ENCODE results near the gene USB1. TPM values are rescaled to one million over a fixed set of nuclear protein-coding genes. Genes with fewer than 3 reads are reported as not detected.

USB1 gene
- total and polyA plus RNA-seq, 4 donors = 14.7 to 72.7 (median 38.7) TPM

DNA sequence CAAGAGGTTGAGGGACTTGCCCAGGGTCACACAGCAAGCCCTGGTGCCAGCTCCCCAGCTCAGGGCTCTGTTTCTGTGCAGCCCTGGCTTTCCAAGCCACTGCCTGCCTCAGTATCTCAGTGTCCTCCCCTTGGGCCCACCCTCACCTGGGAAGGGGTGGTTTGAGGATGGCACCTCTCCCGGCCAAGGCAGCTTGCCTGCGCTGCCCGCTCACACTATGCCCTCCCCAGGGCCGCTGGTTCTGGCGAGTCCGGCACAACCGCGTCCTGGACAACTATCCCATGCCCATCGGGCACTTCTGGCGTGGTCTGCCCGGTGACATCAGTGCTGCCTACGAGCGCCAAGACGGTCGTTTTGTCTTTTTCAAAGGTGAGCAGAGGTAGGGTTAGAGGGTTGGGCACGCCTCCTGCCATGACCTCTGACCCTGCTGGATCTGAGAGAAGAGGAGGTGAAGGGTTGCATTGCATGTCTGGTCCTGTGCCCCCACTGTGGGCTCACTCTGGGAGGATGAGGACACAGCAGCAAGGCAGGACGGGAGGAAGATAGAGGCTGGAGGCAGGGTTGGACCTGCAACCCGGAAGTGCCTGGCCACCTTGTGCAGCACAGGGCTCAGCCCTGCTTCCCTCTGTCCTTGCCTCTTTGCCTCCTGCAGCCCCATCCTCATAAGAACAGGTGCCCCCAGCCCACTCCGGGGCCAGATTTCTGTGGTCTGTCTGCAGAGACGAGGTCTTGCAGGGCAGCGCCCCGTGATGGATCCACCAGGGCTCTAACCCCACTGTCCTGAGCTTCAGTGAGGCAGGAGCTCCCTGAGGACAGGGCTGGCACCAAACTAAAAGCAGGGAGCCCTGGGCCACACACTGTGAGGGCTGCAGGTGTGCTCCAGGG, 41.0 kb downstream of the USB1 start:
- no peak overlapping the region for H3K4me3 ChIP-seq
- peaks cover 0 to 42% (median 3%) of the 10 kb centered on the region in 4 donors for H3K36me3 ChIP-seq (ENCODE audit: control insufficient read depth in 4 of 4, insufficient read depth in 4 of 4, low read length in 4 of 4)
- no peak overlapping the region for H3K27ac ChIP-seq (ENCODE audit: low read depth in 1 of 2, low read length in 1 of 2)
- H3K4me1 ChIP-seq (ENCODE audit: control insufficient read depth in 5 of 5, insufficient read depth in 5 of 5, low read length in 5 of 5) = peaks cover 0 to 4% (median 0%) of the 10 kb centered on the region in 5 donors
- TF ChIP-seq, protein P1, sequence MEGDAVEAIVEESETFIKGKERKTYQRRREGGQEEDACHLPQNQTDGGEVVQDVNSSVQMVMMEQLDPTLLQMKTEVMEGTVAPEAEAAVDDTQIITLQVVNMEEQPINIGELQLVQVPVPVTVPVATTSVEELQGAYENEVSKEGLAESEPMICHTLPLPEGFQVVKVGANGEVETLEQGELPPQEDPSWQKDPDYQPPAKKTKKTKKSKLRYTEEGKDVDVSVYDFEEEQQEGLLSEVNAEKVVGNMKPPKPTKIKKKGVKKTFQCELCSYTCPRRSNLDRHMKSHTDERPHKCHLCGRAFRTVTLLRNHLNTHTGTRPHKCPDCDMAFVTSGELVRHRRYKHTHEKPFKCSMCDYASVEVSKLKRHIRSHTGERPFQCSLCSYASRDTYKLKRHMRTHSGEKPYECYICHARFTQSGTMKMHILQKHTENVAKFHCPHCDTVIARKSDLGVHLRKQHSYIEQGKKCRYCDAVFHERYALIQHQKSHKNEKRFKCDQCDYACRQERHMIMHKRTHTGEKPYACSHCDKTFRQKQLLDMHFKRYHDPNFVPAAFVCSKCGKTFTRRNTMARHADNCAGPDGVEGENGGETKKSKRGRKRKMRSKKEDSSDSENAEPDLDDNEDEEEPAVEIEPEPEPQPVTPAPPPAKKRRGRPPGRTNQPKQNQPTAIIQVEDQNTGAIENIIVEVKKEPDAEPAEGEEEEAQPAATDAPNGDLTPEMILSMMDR (IDR thresholded peaks at IDR 0.05; ENCODE audit: control extremely low read depth, extremely low read depth) = no peak
- DNase-seq (no peak), ATAC-seq (ENCODE audit: insufficient read depth, low FRiP score) (no peak)
- H3K27me3 ChIP-seq (ENCODE audit: control insufficient read depth in 3 of 3, insufficient read depth in 3 of 3, low read length in 2 of 3) = no peaks in the 10 kb centered on the region
- 94 to 95% methylated on average over 22 of the region's 22 CpGs for WGBS, 2 donors
- no peaks in the 10 kb centered on the region for H3K9me3 ChIP-seq (ENCODE audit: control insufficient read depth in 4 of 4, insufficient read depth in 3 of 4, low read length in 3 of 4)
- no peak overlapping the region for H3K9ac ChIP-seq (ENCODE audit: insufficient read depth in 1 of 2, low read length in 2 of 2)

DNA sequence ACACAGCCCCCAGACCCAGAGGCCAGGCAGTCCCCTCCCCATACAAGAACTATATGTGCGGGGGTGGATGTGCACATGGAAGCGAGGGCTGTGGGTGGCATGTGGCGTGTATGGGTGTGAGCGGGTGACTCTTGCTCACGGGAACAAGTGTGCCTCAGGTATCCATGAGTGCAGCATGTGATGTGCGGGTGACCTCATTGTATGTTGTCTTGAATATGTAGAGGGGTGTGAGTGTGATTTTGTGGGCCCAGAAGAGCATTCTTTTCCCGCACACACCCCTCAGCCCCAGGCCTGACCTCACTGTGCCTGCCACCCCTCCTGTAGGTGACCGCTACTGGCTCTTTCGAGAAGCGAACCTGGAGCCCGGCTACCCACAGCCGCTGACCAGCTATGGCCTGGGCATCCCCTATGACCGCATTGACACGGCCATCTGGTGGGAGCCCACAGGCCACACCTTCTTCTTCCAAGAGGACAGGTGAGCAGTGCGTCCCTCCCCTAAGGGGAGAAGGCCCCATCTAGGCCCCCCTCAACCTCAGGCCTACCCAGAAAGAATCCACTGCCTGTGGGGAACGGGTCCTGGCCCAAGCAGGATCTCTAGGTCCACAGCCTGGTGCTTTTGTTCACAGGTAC, 41.8 kb downstream of the USB1 start:
- Histone ChIP-seq H3K27me3 (ENCODE audit: control insufficient read depth in 3 of 3, insufficient read depth in 3 of 3, low read length in 2 of 3) (no peaks in the 10 kb centered on the region), H3K9me3 (ENCODE audit: control insufficient read depth in 4 of 4, insufficient read depth in 3 of 4, low read length in 3 of 4) (no peaks in the 10 kb centered on the region), H3K4me1 (ENCODE audit: control insufficient read depth in 5 of 5, insufficient read depth in 5 of 5, low read length in 5 of 5) (peaks cover 0 to 8% (median 4%) of the 10 kb centered on the region in 5 donors), H3K27ac (ENCODE audit: low read depth in 1 of 2, low read length in 1 of 2) (no peak overlapping the region), H3K9ac (ENCODE audit: insufficient read depth in 1 of 2, low read length in 2 of 2) (no peak overlapping the region), H3K36me3 (ENCODE audit: control insufficient read depth in 4 of 4, insufficient read depth in 4 of 4, low read length in 4 of 4) (peaks cover 0 to 42% (median 1%) of the 10 kb centered on the region in 4 donors), H3K4me3 (no peak overlapping the region)
- TF ChIP-seq, protein P1 (IDR thresholded peaks at IDR 0.05; ENCODE audit: control extremely low read depth, extremely low read depth) = no peak
- no peak for ATAC-seq (ENCODE audit: insufficient read depth, low FRiP score)
- 96% methylated on average over 16 of the region's 16 CpGs for WGBS, 2 donors
- DNase-seq = no peak

DNA sequence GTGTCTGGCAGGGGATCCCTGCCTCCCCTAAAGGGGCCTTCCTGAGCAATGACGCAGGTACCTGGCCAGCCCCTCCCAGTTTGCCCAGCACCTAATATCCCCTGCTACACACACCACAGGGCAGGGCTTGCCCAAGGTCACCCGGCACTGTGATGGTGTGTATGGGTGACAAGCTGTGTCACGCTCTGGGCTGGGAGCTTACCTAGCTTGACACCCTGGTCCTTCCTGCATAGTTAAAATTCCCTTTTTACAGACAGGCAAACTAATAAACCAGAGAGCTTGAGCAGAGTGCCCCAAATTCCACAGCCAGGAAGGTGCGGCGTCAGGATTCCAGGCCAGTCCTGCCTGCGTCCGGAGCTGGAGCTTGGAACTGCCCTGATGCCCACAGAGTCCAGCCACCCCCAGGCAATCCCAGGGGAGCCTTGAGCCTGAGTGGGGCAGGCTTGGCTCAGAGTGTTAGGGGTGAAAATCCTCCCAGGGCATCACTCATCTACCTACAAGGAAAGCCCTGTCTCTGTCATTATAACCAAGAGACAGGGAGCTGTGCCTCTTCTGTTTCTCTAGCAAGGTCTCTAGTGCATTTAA, 42.5 kb downstream of the USB1 start:
- TF ChIP-seq, protein P1 (IDR thresholded peaks at IDR 0.05; ENCODE audit: control extremely low read depth, extremely low read depth) = no peak
- WGBS, 2 donors = 91 to 93% methylated on average over 7 of the region's 7 CpGs

More for the DNA sequence above, 42.5 kb downstream of the USB1 start:
- Histone ChIP-seq H3K9ac (ENCODE audit: insufficient read depth in 1 of 2, low read length in 2 of 2) (no peak overlapping the region), H3K4me3 (no peak overlapping the region), H3K27me3 (ENCODE audit: control insufficient read depth in 3 of 3, insufficient read depth in 3 of 3, low read length in 2 of 3) (no peaks in the 10 kb centered on the region), H3K9me3 (ENCODE audit: control insufficient read depth in 4 of 4, insufficient read depth in 3 of 4, low read length in 3 of 4) (no peaks in the 10 kb centered on the region), H3K27ac (ENCODE audit: low read depth in 1 of 2, low read length in 1 of 2) (no peak overlapping the region), H3K4me1 (ENCODE audit: control insufficient read depth in 5 of 5, insufficient read depth in 5 of 5, low read length in 5 of 5) (peaks cover 0 to 11% (median 4%) of the 10 kb centered on the region in 5 donors), H3K36me3 (ENCODE audit: control insufficient read depth in 4 of 4, insufficient read depth in 4 of 4, low read length in 4 of 4) (peaks cover 0 to 42% (median 1%) of the 10 kb centered on the region in 4 donors)
- no peak for ATAC-seq (ENCODE audit: insufficient read depth, low FRiP score)
- no peak for DNase-seq
